CD14-positive monocyte (primary cell): ENCODE data around the gene SMAD9. TPM values are rescaled to one million over a fixed set of nuclear protein-coding genes. Genes with fewer than 3 reads are reported as not detected.
A peak's percentile ranks its signal among the peaks of the same experiment; 100 is the strongest.

Experiments
- DNase-seq, 3 donors: peaks; one replicate each; pipeline ENCODE4 v3.0.0-alpha.2; 2011 to 2022
- H2AFZ ChIP-seq: 2 replicates; pipeline ENCODE4 v1.6.0; 2012; ENCODE audit warnings: mild to moderate bottlenecking, low read depth, low read length, inconsistent platforms; ENCODE audit not compliant: insufficient read depth, poor library complexity, severe bottlenecking
- H3K27ac ChIP-seq, 2 donors: 1 replicate in 1 of 2; 2 replicates in 1 of 2; pipeline ENCODE4 v1.5.1; 2012 to 2013; ENCODE audit warnings: low read length in 2 of 2, control low read depth in 1 of 2, inconsistent platforms in 1 of 2, low read depth in 1 of 2, mild to moderate bottlenecking in 1 of 2
- H3K27me3 ChIP-seq, 2 donors: one replicate each; pipeline versions ENCODE4 v1.6.0 to v1.6.1; 2011 to 2013; ENCODE audit warnings: low read length in 2 of 2; ENCODE audit not compliant: control insufficient read depth in 2 of 2, insufficient read depth in 2 of 2
- H3K36me3 ChIP-seq, 2 donors: replicated peaks in 1 of 2; 1 replicate in 1 of 2; 2 replicates in 1 of 2; pipeline versions ENCODE4 v1.5.1 to v1.6.1; 2012 to 2013; ENCODE audit warnings: low read length in 2 of 2, control low read depth in 1 of 2, inconsistent platforms in 1 of 2, mild to moderate bottlenecking in 1 of 2; ENCODE audit not compliant: insufficient read depth in 2 of 2, control insufficient read depth in 1 of 2
- H3K4me1 ChIP-seq, 2 donors: 1 replicate in 1 of 2; 2 replicates in 1 of 2; pipeline versions ENCODE4 v1.5.1 to v1.6.1; 2012 to 2013; ENCODE audit warnings: low read length in 2 of 2, control low read depth in 1 of 2, inconsistent platforms in 1 of 2, mild to moderate bottlenecking in 1 of 2, moderate library complexity in 1 of 2; ENCODE audit not compliant: insufficient read depth in 2 of 2, control insufficient read depth in 1 of 2
- H3K4me2 ChIP-seq: replicated peaks from 2 replicates; pipeline ENCODE3; 2012; ENCODE audit warnings: low read length, moderate library complexity, mild to moderate bottlenecking; ENCODE audit not compliant: poor library complexity, severe bottlenecking; ENCODE audit errors: extremely low read depth
- H3K4me3 ChIP-seq, 3 experiments: fragments of 200-600 bp in 1 of 3; sonication (generic) in 1 of 3; replicated peaks in 1 of 3; 1 replicate in 2 of 3; 2 replicates in 1 of 3; pipeline ENCODE4 v1.5.1; 2011 to 2013; ENCODE audit warnings: low read length in 3 of 3, mild to moderate bottlenecking in 3 of 3, control low read depth in 2 of 3, low read depth in 2 of 3, inconsistent platforms in 1 of 3, moderate library complexity in 1 of 3
- H3K79me2 ChIP-seq: 2 replicates; pipeline ENCODE4 v1.6.0; 2012; ENCODE audit warnings: mild to moderate bottlenecking, control low read depth, inconsistent platforms, low read length, moderate library complexity; ENCODE audit not compliant: insufficient read depth
- H3K9ac ChIP-seq: 2 replicates; pipeline ENCODE4 v1.6.0; 2017; ENCODE audit warnings: low read length, mild to moderate bottlenecking; ENCODE audit not compliant: insufficient read depth, poor library complexity, severe bottlenecking
- H3K9me3 ChIP-seq, 2 donors: replicated peaks in 1 of 2; 1 replicate in 1 of 2; 2 replicates in 1 of 2; pipeline versions ENCODE4 v1.5.1 to v1.6.1; 2012 to 2013; ENCODE audit warnings: low read length in 2 of 2, control low read depth in 1 of 2; ENCODE audit not compliant: control insufficient read depth in 1 of 2, insufficient read depth in 1 of 2
- H4K20me1 ChIP-seq: 2 replicates; pipeline ENCODE4 v1.6.0; 2012; ENCODE audit warnings: mild to moderate bottlenecking, low read length, control low read depth, moderate library complexity; ENCODE audit not compliant: insufficient read depth
- H3K27ac Mint-ChIP-seq, 7 donors: one replicate each; pipeline ENCODE4 v1.8.0; 2020; ENCODE audit warnings: mild to moderate bottlenecking in 7 of 7, mixed read lengths in 7 of 7, moderate library complexity in 6 of 7, inconsistent platforms in 2 of 7
- H3K27me3 Mint-ChIP-seq, 3 donors: one replicate each; pipeline ENCODE4 v1.8.0; 2021 to 2022; ENCODE audit warnings: low read depth in 3 of 3, mild to moderate bottlenecking in 3 of 3, mixed read lengths in 3 of 3, moderate library complexity in 3 of 3, inconsistent platforms in 1 of 3
- H3K36me3 Mint-ChIP-seq, 2 donors: one replicate each; pipeline ENCODE4 v1.8.0; 2020; ENCODE audit warnings: mixed read lengths in 2 of 2, inconsistent platforms in 1 of 2, mild to moderate bottlenecking in 1 of 2
- H3K4me1 Mint-ChIP-seq: one replicate; pipeline ENCODE4 v1.8.0; 2020; ENCODE audit warnings: mild to moderate bottlenecking, mixed read lengths
- H3K4me3 Mint-ChIP-seq, 2 donors: one replicate each; pipeline ENCODE4 v1.8.0; 2020; ENCODE audit warnings: mild to moderate bottlenecking in 2 of 2, mixed read lengths in 2 of 2, moderate library complexity in 1 of 2
- H3K9me3 Mint-ChIP-seq, 7 donors: one replicate each; pipeline ENCODE4 v1.8.0; 2020 to 2022; ENCODE audit warnings: mixed read lengths in 7 of 7, mild to moderate bottlenecking in 6 of 7, moderate library complexity in 6 of 7, inconsistent platforms in 2 of 7
- CTCF ChIP-seq: fragments of 200-600 bp; IDR thresholded peaks from one replicate; pipeline ENCODE4 v1.8.0; 2022; ENCODE audit warnings: antibody characterized with exemption, mild to moderate bottlenecking
- WGBS: methylation state at CpG from one replicate; pipeline ENCODE4 v1.1.5; 2013; ENCODE audit warnings: missing lambda C conversion rate; ENCODE audit not compliant: insufficient coverage; 5-methylcytosine and 5-hydroxymethylcytosine counted together
- intact Hi-C, 2 donors: fragments of 100-400 bp; cut with micrococcal nuclease; formaldehyde crosslinking; loops; one replicate each; pipeline versions ENCODE4 v1.15.0 to v1.15.1; 2023
- polyA minus RNA-seq: library from RNA; depleted of rRNA, polyadenylated mRNA; stranded (reverse); fragments of >200 nt; gene quantifications from 2 replicates; pipeline ENCODE4 v1.2.3, GENCODE V29; 2012
- polyA plus RNA-seq, 3 donors: library from polyadenylated mRNA; depleted of rRNA in 1 of 3; unstranded in 2 of 3; stranded (reverse) in 1 of 3; fragments of 300-500 nt in 2 of 3; fragments of >200 nt in 1 of 3; fragmentation: Illumina TruSeq in 2 of 3; gene quantifications; 1 replicate in 2 of 3; 2 replicates in 1 of 3; pipeline ENCODE4 v1.2.3, GENCODE V29; 2012 to 2021
- total RNA-seq, 12 experiments: library from RNA in 1 of 12; stranded (reverse) in 1 of 12; fragments of 120-200 nt in 1 of 12; gene quantifications; one replicate each; pipeline ENCODE4 v1.2.4 and lab custom pipeline; 2013 to 2026; ENCODE audit warnings: mixed read lengths in 6 of 12, inconsistent platforms in 1 of 12

The SMAD9 gene
- total RNA-seq (2013), result not detected
- polyA plus RNA-seq, result not detected
- not detected in 2 replicates for polyA minus RNA-seq
- total RNA-seq (lab: John Stamatoyannopoulos, UW), result 0 to 28.8 (median 0.08) reads per million in 11 experiments

GRCh38 chr13:36919833-36920615 is at the start of gene SMAD9:
TSS of gene SMAD9 (minus strand) at chr13:36920238. CDS start at chr13:36879689, 40,549 bp downstream.
- peaks cover 0 to 3% of the 10 kb centered on the region in 2 donors for H3K36me3 Mint-ChIP-seq
- WGBS, result 1% methylated on average over 80 of the region's 104 CpGs
- peaks cover 50 to 70% (median 58%) of the 10 kb centered on the region in 3 donors for H3K27me3 Mint-ChIP-seq
- Histone ChIP-seq H3K9ac (no peak within 1 kb of the TSS), H2AFZ (peak within 1 kb of the TSS; percentile 36), H3K4me3 (no peak within 1 kb of the TSS), H3K79me2 (no peaks in the 10 kb centered on the region), H3K27me3 (peaks cover 58 to 60% of the 10 kb centered on the region in 2 donors), H4K20me1 (no peaks in the 10 kb centered on the region), H3K9me3 (no peaks in the 10 kb centered on the region), H3K4me1 (peaks cover 3 to 5% of the 10 kb centered on the region in 2 donors), H3K4me2 (peak within 1 kb of the TSS; percentile 54), H3K36me3 (no peaks in the 10 kb centered on the region), H3K27ac (no peak within 1 kb of the TSS)
- peak within 1 kb of the TSS in 1 of 7 donors; percentile 68 for H3K27ac Mint-ChIP-seq
- no peak for TF ChIP-seq CTCF
- DNase-seq, result no peak
- peaks cover 8% of the 10 kb centered on the region for H3K4me1 Mint-ChIP-seq
- peaks cover 0 to 6% (median 3%) of the 10 kb centered on the region in 7 donors for H3K9me3 Mint-ChIP-seq
- intact Hi-C loops, result no loop called here
- peak within 1 kb of the TSS; percentile 71 to 88 for H3K4me3 Mint-ChIP-seq

GRCh38 chr13:36966404-36966803 is 46.4 kb upstream of the SMAD9 start:
- Histone ChIP-seq H3K9me3 (no peaks in the 10 kb centered on the region), H3K9ac (no peak overlapping the region), H2AFZ (no peak overlapping the region), H3K4me3 (no peak overlapping the region), H4K20me1 (no peaks in the 10 kb centered on the region), H3K4me1 (no peaks in the 10 kb centered on the region), H3K27me3 (no peaks in the 10 kb centered on the region), H3K27ac (no peak overlapping the region), H3K4me2 (no peak overlapping the region), H3K79me2 (no peaks in the 10 kb centered on the region), H3K36me3 (peaks cover 85 to 92% of the 10 kb centered on the region in 2 donors)
- peaks cover 0 to 1% (median 0%) of the 10 kb centered on the region in 3 donors for H3K27me3 Mint-ChIP-seq
- peak overlapping the region in 1 of 7 donors; percentile 40 for H3K27ac Mint-ChIP-seq
- intact Hi-C loops, result no loop called here
- 100% methylated on average over 1 of the region's 4 CpGs for WGBS
- no peaks in the 10 kb centered on the region for H3K9me3 Mint-ChIP-seq
- peaks cover 48 to 69% of the 10 kb centered on the region in 2 donors for H3K36me3 Mint-ChIP-seq
- no peak for TF ChIP-seq CTCF
- no peak for DNase-seq
- no peak overlapping the region for H3K4me3 Mint-ChIP-seq
- no peaks in the 10 kb centered on the region for H3K4me1 Mint-ChIP-seq
